HCT116 (cell line): ENCODE measurements around the gene DNM3. TPM values are rescaled to one million over a fixed set of nuclear protein-coding genes. Genes with fewer than 3 reads are reported as not detected.

Source experiments
- ATAC-seq: fragments of 200-7000 bp; cut with Tn5 transposase; 2 replicates; pipeline ENCODE4 v1.9.1; 2020; ENCODE audit warnings: mild to moderate bottlenecking, moderate library complexity
- BruUV-seq: library from RNA; stranded (reverse); fragments of 400-500 nt; replicated peaks from 2 replicates; lab custom pipeline; 2021; lab: Mats Ljungman, UMichigan
- CTCF ChIA-PET: fragments of 300-600 bp; sonication (Branson Sonifier 250); formaldehyde crosslinking; loops from one replicate; lab custom pipeline; 2021; ENCODE audit warnings: antibody characterized with exemption; lab: Charles Lee
- POLR2A ChIA-PET: fragments of 300-600, 350-600 bp; sonication (Branson Sonifier 250); formaldehyde crosslinking; loops from one replicate; lab custom pipeline; 2021; ENCODE audit warnings: antibody characterized with exemption; lab: Charles Lee
- RAD21 ChIA-PET, 2 experiments: fragments of 300-600 bp; sonication (Branson Sonifier 250); formaldehyde crosslinking; loops; one replicate each; lab custom pipeline; 2023; ENCODE audit warnings: low total read pairs in 2 of 2; ENCODE audit not compliant: uncharacterized antibody in 2 of 2, unreplicated experiment in 2 of 2, low non-redundant PET in 1 of 2; lab: Charles Lee
- DNase-seq: peaks from one replicate; pipeline ENCODE4 v3.0.0-alpha.2; 2010; ENCODE audit warnings: low read depth, low spot score
- H2AFZ ChIP-seq: fragments of 200-600 bp; shearing (Covaris generic), sonication (generic); 2 replicates; pipeline ENCODE4 v1.6.1; 2017; ENCODE audit warnings: low read depth, mixed run types, mixed read lengths, antibody characterized with exemption, low read length; ENCODE audit not compliant: poor library complexity, severe bottlenecking
- H3K27ac ChIP-seq: 2 replicates; pipeline ENCODE4 v1.5.1; 2012; ENCODE audit warnings: low read depth, low read length
- H3K27me3 ChIP-seq: fragments of 200-600 bp; sonication (generic); 2 replicates; pipeline ENCODE4 v1.6.1; 2016; ENCODE audit warnings: mixed run types, low read length, mixed read lengths; ENCODE audit not compliant: insufficient read depth
- H3K36me3 ChIP-seq, 2 experiments: fragments of 200-500 bp in 1 of 2; fragments of 200-600 bp in 1 of 2; sonication (Bioruptor generic) in 1 of 2; sonication (generic) in 1 of 2; 2 replicates each; pipeline versions ENCODE4 v1.5.1 to v1.6.1; 2014 to 2016; ENCODE audit warnings: low read length in 2 of 2, inconsistent platforms in 1 of 2, mixed read lengths in 1 of 2, mixed run types in 1 of 2; ENCODE audit not compliant: insufficient read depth in 2 of 2, control insufficient read depth in 1 of 2
- H3K4me1 ChIP-seq, 2 experiments: fragments of 200-600 bp in 1 of 2; sonication (generic) in 1 of 2; 2 replicates each; pipeline versions ENCODE4 v1.5.1 to v1.6.1; 2012 to 2017; ENCODE audit warnings: low read length in 2 of 2, inconsistent platforms in 1 of 2, mild to moderate bottlenecking in 1 of 2, mixed read lengths in 1 of 2, mixed run types in 1 of 2, moderate library complexity in 1 of 2; ENCODE audit not compliant: insufficient read depth in 2 of 2, control insufficient read depth in 1 of 2
- H3K4me2 ChIP-seq: fragments of 200-600 bp; sonication (generic); 2 replicates; pipeline ENCODE4 v1.6.1; 2017; ENCODE audit warnings: mixed run types, low read length, mixed read lengths
- H3K4me3 ChIP-seq, 2 experiments: fragments of 200-600 bp in 1 of 2; sonication (generic) in 1 of 2; replicated peaks in 1 of 2; 2 replicates each; pipeline ENCODE4 v1.5.1; 2011 to 2016; ENCODE audit warnings: low read length in 2 of 2, control low read depth in 1 of 2, low read depth in 1 of 2, mild to moderate bottlenecking in 1 of 2, mixed read lengths in 1 of 2, mixed run types in 1 of 2
- H3K79me2 ChIP-seq: fragments of 200-600 bp; sonication (generic); 2 replicates; pipeline ENCODE4 v1.6.1; 2017; ENCODE audit warnings: mild to moderate bottlenecking, mixed run types, low read length, moderate library complexity, mixed read lengths; ENCODE audit not compliant: insufficient read depth
- H3K9ac ChIP-seq: fragments of 200-600 bp; sonication (generic); 2 replicates; pipeline ENCODE4 v1.6.1; 2016; ENCODE audit warnings: low read length, mixed read lengths
- H3K9me2 ChIP-seq: fragments of 200-600 bp; sonication (generic), shearing (Covaris generic); 2 replicates; pipeline ENCODE4 v1.6.1; 2017; ENCODE audit warnings: mixed run types, mild to moderate bottlenecking, moderate library complexity; ENCODE audit not compliant: insufficient read depth
- H3K9me3 ChIP-seq, 2 experiments: fragments of 200-500 bp in 1 of 2; fragments of 200-600 bp in 1 of 2; sonication (Bioruptor generic) in 1 of 2; sonication (generic) in 1 of 2; 2 replicates each; pipeline ENCODE4 v1.6.1; 2014 to 2017; ENCODE audit warnings: low read length in 2 of 2, mixed read lengths in 2 of 2, inconsistent platforms in 1 of 2, low read depth in 1 of 2, mild to moderate bottlenecking in 1 of 2, mixed run types in 1 of 2, moderate library complexity in 1 of 2; ENCODE audit not compliant: control insufficient read depth in 1 of 2, insufficient read depth in 1 of 2
- H4K20me1 ChIP-seq: fragments of 200-600 bp; sonication (generic), shearing (Covaris generic); 2 replicates; pipeline ENCODE4 v1.6.1; 2017; ENCODE audit warnings: mixed run types, mild to moderate bottlenecking, moderate library complexity; ENCODE audit not compliant: insufficient read depth
- CEBPB ChIP-seq: IDR thresholded peaks from 2 replicates; pipeline ENCODE4 v1.6.1; 2012; ENCODE audit warnings: low read depth
- FOSL1 ChIP-seq: IDR thresholded peaks from 2 replicates; pipeline ENCODE4 v1.6.1; 2012; ENCODE audit warnings: low read depth
- JUND ChIP-seq: IDR thresholded peaks from 2 replicates; pipeline ENCODE4 v1.6.1; 2012
- MAX ChIP-seq: IDR thresholded peaks from 2 replicates; pipeline ENCODE4 v1.6.1; 2012
- POLR2A ChIP-seq: IDR thresholded peaks from 2 replicates; pipeline ENCODE4 v1.7.0; 2011; ENCODE audit warnings: borderline replicate concordance; ENCODE audit not compliant: insufficient read depth, insufficient read length; ENCODE audit errors: extremely low read depth
- SIN3A ChIP-seq: IDR thresholded peaks from 2 replicates; pipeline ENCODE4 v1.6.1; 2012; ENCODE audit warnings: low read depth
- TCF7L2 ChIP-seq: IDR thresholded peaks from 2 replicates; pipeline ENCODE4 v1.7.0; 2011; ENCODE audit warnings: borderline replicate concordance, inconsistent platforms; ENCODE audit not compliant: insufficient read depth, insufficient read length; ENCODE audit errors: extremely low read depth
- YY1 ChIP-seq: IDR thresholded peaks from 2 replicates; pipeline ENCODE4 v1.6.1; 2011; ENCODE audit warnings: low read length, low read depth, moderate library complexity, mild to moderate bottlenecking; ENCODE audit not compliant: insufficient replicate concordance; ENCODE audit errors: extremely low read depth
- ZBTB33 ChIP-seq: IDR thresholded peaks from 2 replicates; pipeline ENCODE4 v1.6.1; 2011; ENCODE audit warnings: mild to moderate bottlenecking, low read length, moderate library complexity; ENCODE audit not compliant: insufficient replicate concordance; ENCODE audit errors: extremely low read depth
- ZFX ChIP-seq: fragments of 450-650 bp; IDR thresholded peaks from 2 replicates; pipeline ENCODE4 v1.6.1; 2017
- ZNF274 ChIP-seq: fragments of 200-500 bp; sonication (Bioruptor generic); IDR thresholded peaks from 2 replicates; pipeline ENCODE4 v1.6.1; 2014; ENCODE audit warnings: mild to moderate bottlenecking, low read depth, low read length, inconsistent platforms
- intact Hi-C: fragments of 100-400 bp; cut with micrococcal nuclease; formaldehyde crosslinking; loops from 2 replicates; pipeline ENCODE4 v1.10.0; 2022
- total RNA-seq: library from RNA; stranded (reverse); gene quantifications from one replicate; pipeline ENCODE4 v1.2.1, GENCODE V29; 2021; ENCODE audit not compliant: unreplicated experiment

Gene DNM3
- total RNA-seq, 1 experiment from 2014 or later: 3.1 TPM

GRCh38 chr1:172383536-172383935 is 542.2 kb downstream of the DNM3 start:
- Histone ChIP-seq H3K27ac (no peak overlapping the region), H3K36me3 (no peaks in the 10 kb centered on the region), H3K4me3 (no peak overlapping the region), H2AFZ (no peak overlapping the region), H3K4me1 (no peaks in the 10 kb centered on the region), H3K9ac (no peak overlapping the region), H3K9me2 (no peaks in the 10 kb centered on the region), H3K79me2 (no peaks in the 10 kb centered on the region), H3K27me3 (no peaks in the 10 kb centered on the region), H3K4me2 (no peak overlapping the region), H3K9me3 (no peaks in the 10 kb centered on the region), H4K20me1 (no peaks in the 10 kb centered on the region)
- TF ChIP-seq YY1 (no peak), CEBPB (no peak), ZNF274 (no peak), ZBTB33 (no peak), TCF7L2 (no peak), SIN3A (no peak), ZFX (no peak), POLR2A (no peak), MAX (no peak), FOSL1 (no peak), JUND (no peak)
- POLR2A ChIA-PET: no interaction called here
- BruUV-seq: no TSS peak
- ATAC-seq: no peak
- RAD21 ChIA-PET: no interaction called here
- CTCF ChIA-PET: no interaction called here
- DNase-seq: no peak
- intact Hi-C loops: no loop called here
